Dermis blood vessel endothelial cell (primary cell): ENCODE results near the gene NHERF2. TPM values are rescaled to one million over a fixed set of nuclear protein-coding genes. Genes with fewer than 3 reads are reported as not detected.
A peak's percentile ranks its signal among the peaks of the same experiment; 100 is the strongest.
"Not testable (repeated sequence)": the region's sequence is repeated elsewhere in the genome, so short reads cannot be mapped to it uniquely, and the experiment has no call there.

Experiments
- DNase-seq: peaks from one replicate; pipeline ENCODE4 v3.0.0; 2010
- total RNA-seq: library from RNA; depleted of rRNA; stranded (reverse); fragments of >200 nt; gene quantifications from 2 replicates; pipeline ENCODE4 v1.2.3, GENCODE V29; 2014

The NHERF2 gene
- total RNA-seq, 1 donor from 2014 or later: 33.5 TPM

- no peak for DNase-seq
These were observed 19.4 kb upstream of the NHERF2 start for GRCh38 chr16:2007081-2007836.

- DNase-seq: peak; percentile 58
These were observed 18.6 kb upstream of the NHERF2 start for GRCh38 chr16:2008009-2008526.

- DNase-seq: peak; percentile 47
These were observed 18.0 kb upstream of the NHERF2 start for GRCh38 chr16:2008631-2009163.

- peak; percentile 24 for DNase-seq
These were observed 17.5 kb upstream of the NHERF2 start for GRCh38 chr16:2009164-2009711.

GRCh38 chr16:2009791-2010510 is 16.8 kb upstream of the NHERF2 start, which contains the start of gene ZNF598:
ZNF598 (minus strand) TSS chr16:2009821.
- DNase-seq: peak; percentile 88

- DNase-seq: not testable (repeated sequence)
These were observed 15.0 kb upstream of the NHERF2 start for GRCh38 chr16:2011726-2012125.

GRCh38 chr16:2013527-2013926 is 13.2 kb upstream of the NHERF2 start:
- no peak for DNase-seq

- DNase-seq: no peak
These were observed 11.4 kb upstream of the NHERF2 start for GRCh38 chr16:2015117-2015946.

- DNase-seq: no peak
These were observed 10.8 kb upstream of the NHERF2 start for GRCh38 chr16:2015947-2016208.

- DNase-seq: peak; percentile 41
These were observed 10.2 kb upstream of the NHERF2 start for GRCh38 chr16:2016407-2016922.

- DNase-seq: no peak
These were observed 7.2 kb upstream of the NHERF2 start, which contains the start of gene NPW for GRCh38 chr16:2019518-2019920. NPW (plus strand) TSS chr16:2019785.

- DNase-seq: no peak
These were observed 6.5 kb upstream of the NHERF2 start for GRCh38 chr16:2019921-2020831.

GRCh38 chr16:2022723-2023091 is 4.0 kb upstream of the NHERF2 start:
- peak; percentile 48 for DNase-seq

GRCh38 chr16:2023092-2024031 is 3.3 kb upstream of the NHERF2 start:
- DNase-seq: peak; percentile 93

- no peak for DNase-seq
These were observed 2.7 kb upstream of the NHERF2 start for GRCh38 chr16:2024032-2024420.

GRCh38 chr16:2025251-2025650 is 1.5 kb upstream of the NHERF2 start:
- no peak for DNase-seq

GRCh38 chr16:2025878-2026460 is 733 bp upstream of the NHERF2 start:
- no peak for DNase-seq

- DNase-seq: peak; percentile 52
These were observed 615 bp downstream of the NHERF2 start for GRCh38 chr16:2027024-2028010.
